BLaER1 treated with 17β-estradiol and CSF1 and Interleukin-3, amounts not matched to agents 10 nM and 100 nM (cell line): Measurements from ENCODE around the gene C16orf74.

ENCODE experiments used
- H3K27ac ChIP-seq, 11 experiments: shearing (Covaris generic); formaldehyde crosslinking; 2 replicates each; pipeline ENCODE4 v1.8.1; 2022
- H3K27me3 ChIP-seq, 11 experiments: shearing (Covaris generic); formaldehyde crosslinking; 2 replicates each; pipeline ENCODE4 v1.8.1; 2022
- H3K36me3 ChIP-seq, 11 experiments: shearing (Covaris generic); formaldehyde crosslinking; 2 replicates each; pipeline ENCODE4 v1.8.1; 2022
- H3K4me1 ChIP-seq, 10 experiments: shearing (Covaris generic); formaldehyde crosslinking; 2 replicates each; pipeline ENCODE4 v1.8.1; 2022
- H3K4me2 ChIP-seq, 11 experiments: shearing (Covaris generic); formaldehyde crosslinking; 2 replicates each; pipeline ENCODE4 v1.8.1; 2022
- H3K4me3 ChIP-seq, 10 experiments: shearing (Covaris generic); formaldehyde crosslinking; 2 replicates each; pipeline ENCODE4 v1.8.1; 2022
- H3K9ac ChIP-seq, 11 experiments: shearing (Covaris generic); formaldehyde crosslinking; 2 replicates each; pipeline ENCODE4 v1.8.1; 2022
- H3K9me3 ChIP-seq, 11 experiments: shearing (Covaris generic); formaldehyde crosslinking; replicated peaks in 1 of 11; 2 replicates each; pipeline ENCODE4 v1.8.1; 2022
- H4K20me1 ChIP-seq, 11 experiments: shearing (Covaris generic); formaldehyde crosslinking; 2 replicates each; pipeline ENCODE4 v1.8.1; 2022
- Cebpa-rat ChIP-seq, 11 experiments: shearing (Covaris generic); IDR thresholded peaks; 2 replicates each; pipeline ENCODE4 v1.8.1; 2022

C16orf74 gene

GRCh38 chr16:85757341-85757822 lies 6.5 kb upstream of the C16orf74 start:
- peak overlapping the region in 4 of 11 experiments; percentile 18 to 64 (median 20); a peak in 5 of 22 replicates for H3K27ac ChIP-seq
- no peaks in the 10 kb centered on the region for H3K9me3 ChIP-seq
- H3K27me3 ChIP-seq = peaks cover 0 to 67% (median 0%) of the 10 kb centered on the region in 11 experiments; a peak in 7 of 22 replicates
- TF ChIP-seq Cebpa-rat (IDR thresholded peaks at IDR 0.05) = no peak
- no peak overlapping the region for H3K4me3 ChIP-seq
- H3K4me2 ChIP-seq = peak overlapping the region; percentile 98 to 100 (median 100)
- peak overlapping the region in 1 of 11 experiments; percentile 39; a peak in 1 of 22 replicates for H3K9ac ChIP-seq
- no peaks in the 10 kb centered on the region for H3K36me3 ChIP-seq
- H4K20me1 ChIP-seq = peaks cover 0 to 56% (median 9%) of the 10 kb centered on the region in 11 experiments; a peak in 12 of 22 replicates
- peaks cover 87 to 98% (median 95%) of the 10 kb centered on the region in 10 experiments for H3K4me1 ChIP-seq

GRCh38 chr16:85755929-85756768 lies 5.3 kb upstream of the C16orf74 start:
- Histone ChIP-seq H3K27me3 (peaks cover 0 to 80% (median 0%) of the 10 kb centered on the region in 11 experiments; a peak in 7 of 22 replicates), H3K4me3 (peak overlapping the region in 2 of 10 experiments; percentile 1 to 15; a peak in 2 of 20 replicates), H3K4me1 (peaks cover 88 to 98% (median 95%) of the 10 kb centered on the region in 10 experiments), H3K27ac (peak overlapping the region in 7 of 11 experiments; percentile 9 to 64 (median 29); a peak in 11 of 22 replicates), H4K20me1 (peaks cover 0 to 68% (median 17%) of the 10 kb centered on the region in 11 experiments; a peak in 15 of 22 replicates), H3K36me3 (no peaks in the 10 kb centered on the region), H3K9ac (peak overlapping the region in 7 of 11 experiments; percentile 0 to 64 (median 26); a peak in 10 of 22 replicates), H3K4me2 (peak overlapping the region; percentile 98 to 100 (median 100)), H3K9me3 (no peaks in the 10 kb centered on the region)
- no peak for TF ChIP-seq Cebpa-rat (IDR thresholded peaks at IDR 0.05)

- Histone ChIP-seq H4K20me1 (peaks cover 0 to 72% (median 25%) of the 10 kb centered on the region in 11 experiments; a peak in 16 of 22 replicates), H3K4me3 (peak overlapping the region in 8 of 10 experiments; percentile 6 to 73 (median 38); a peak in 14 of 20 replicates), H3K27me3 (peaks cover 0 to 87% (median 0%) of the 10 kb centered on the region in 11 experiments; a peak in 7 of 22 replicates), H3K9ac (peak overlapping the region in 7 of 11 experiments; percentile 22 to 79 (median 47); a peak in 13 of 22 replicates), H3K36me3 (no peaks in the 10 kb centered on the region), H3K4me2 (peak overlapping the region; percentile 98 to 100 (median 100)), H3K27ac (peak overlapping the region in 6 of 11 experiments; percentile 23 to 64 (median 51); a peak in 9 of 22 replicates), H3K4me1 (peaks cover 94 to 100% (median 98%) of the 10 kb centered on the region in 10 experiments), H3K9me3 (no peaks in the 10 kb centered on the region)
- no peak for TF ChIP-seq Cebpa-rat (IDR thresholded peaks at IDR 0.05)
These were observed 3.5 kb upstream of the C16orf74 start for GRCh38 chr16:85754413-85754812.

- H4K20me1 ChIP-seq = peaks cover 0 to 73% (median 28%) of the 10 kb centered on the region in 11 experiments; a peak in 16 of 22 replicates
- peak overlapping the region in 7 of 11 experiments; percentile 4 to 79 (median 38); a peak in 11 of 22 replicates for H3K9ac ChIP-seq
- H3K36me3 ChIP-seq = no peaks in the 10 kb centered on the region
- no peak for TF ChIP-seq Cebpa-rat (IDR thresholded peaks at IDR 0.05)
- peaks cover 90 to 100% (median 98%) of the 10 kb centered on the region in 10 experiments for H3K4me1 ChIP-seq
- peaks cover 0 to 87% (median 0%) of the 10 kb centered on the region in 11 experiments; a peak in 7 of 22 replicates for H3K27me3 ChIP-seq
- peak overlapping the region; percentile 98 to 100 (median 100) for H3K4me2 ChIP-seq
- peak overlapping the region in 8 of 10 experiments; percentile 6 to 73 (median 38); a peak in 13 of 20 replicates for H3K4me3 ChIP-seq
- no peaks in the 10 kb centered on the region for H3K9me3 ChIP-seq
- H3K27ac ChIP-seq = peak overlapping the region in 6 of 11 experiments; percentile 23 to 64 (median 49); a peak in 9 of 22 replicates
These were observed 3.1 kb upstream of the C16orf74 start for GRCh38 chr16:85753976-85754375.

- peak overlapping the region in 6 of 11 experiments; percentile 2 to 79 (median 62); a peak in 9 of 22 replicates for H3K9ac ChIP-seq
- H3K9me3 ChIP-seq = no peaks in the 10 kb centered on the region
- peak overlapping the region; percentile 98 to 100 (median 100) for H3K4me2 ChIP-seq
- peaks cover 0 to 70% (median 33%) of the 10 kb centered on the region in 11 experiments; a peak in 16 of 22 replicates for H4K20me1 ChIP-seq
- no peaks in the 10 kb centered on the region for H3K36me3 ChIP-seq
- TF ChIP-seq Cebpa-rat (IDR thresholded peaks at IDR 0.05) = no peak
- peak overlapping the region in 4 of 10 experiments; percentile 31 to 80 (median 72); a peak in 3 of 20 replicates for H3K4me3 ChIP-seq
- peak overlapping the region in 5 of 11 experiments; percentile 23 to 64 (median 62); a peak in 9 of 22 replicates for H3K27ac ChIP-seq
- peaks cover 86 to 100% (median 97%) of the 10 kb centered on the region in 10 experiments for H3K4me1 ChIP-seq
- H3K27me3 ChIP-seq = peaks cover 0 to 83% (median 0%) of the 10 kb centered on the region in 11 experiments; a peak in 7 of 22 replicates
These were observed 2.7 kb upstream of the C16orf74 start for GRCh38 chr16:85753559-85753958.

- Histone ChIP-seq H3K4me1 (peaks cover 78 to 100% (median 94%) of the 10 kb centered on the region in 10 experiments), H3K27ac (peak overlapping the region in 6 of 11 experiments; percentile 8 to 64 (median 58); a peak in 10 of 22 replicates), H3K9me3 (no peaks in the 10 kb centered on the region), H3K4me3 (peak overlapping the region in 8 of 10 experiments; percentile 24 to 80 (median 71); a peak in 13 of 20 replicates), H3K27me3 (peaks cover 0 to 80% (median 0%) of the 10 kb centered on the region in 11 experiments; a peak in 7 of 22 replicates), H3K4me2 (peak overlapping the region; percentile 98 to 100 (median 100)), H3K9ac (peak overlapping the region in 9 of 11 experiments; percentile 2 to 79 (median 28); a peak in 13 of 22 replicates), H3K36me3 (no peaks in the 10 kb centered on the region), H4K20me1 (peaks cover 0 to 69% (median 33%) of the 10 kb centered on the region in 11 experiments; a peak in 16 of 22 replicates)
- TF ChIP-seq Cebpa-rat (IDR thresholded peaks at IDR 0.05) = no peak
These were observed 1.9 kb upstream of the C16orf74 start for GRCh38 chr16:85752511-85753420.

- no peak for TF ChIP-seq Cebpa-rat (IDR thresholded peaks at IDR 0.05)
- H3K9ac ChIP-seq = peak overlapping the region in 8 of 11 experiments; percentile 16 to 79 (median 73); a peak in 12 of 22 replicates
- peak overlapping the region in 5 of 11 experiments; percentile 18 to 64 (median 62); a peak in 9 of 22 replicates for H3K27ac ChIP-seq
- no peaks in the 10 kb centered on the region for H3K9me3 ChIP-seq
- peak overlapping the region in 8 of 10 experiments; percentile 65 to 80 (median 71); a peak in 16 of 20 replicates for H3K4me3 ChIP-seq
- H3K4me1 ChIP-seq = peaks cover 72 to 100% (median 94%) of the 10 kb centered on the region in 10 experiments
- peaks cover 0 to 74% (median 0%) of the 10 kb centered on the region in 11 experiments; a peak in 7 of 22 replicates for H3K27me3 ChIP-seq
- peaks cover 0 to 72% (median 33%) of the 10 kb centered on the region in 11 experiments; a peak in 17 of 22 replicates for H4K20me1 ChIP-seq
- peak overlapping the region; percentile 98 to 100 (median 100) for H3K4me2 ChIP-seq
- no peaks in the 10 kb centered on the region for H3K36me3 ChIP-seq
These were observed 1.0 kb upstream of the C16orf74 start for GRCh38 chr16:85751698-85752501.
